Breast epithelium (tissue), 4 donors: ENCODE measurements around the gene KPNA3. TPM values are rescaled to one million over a fixed set of nuclear protein-coding genes. Genes with fewer than 3 reads are reported as not detected.
A peak's percentile ranks its signal among the peaks of the same experiment; 100 is the strongest.

ENCODE experiments used
- DNase-seq, 2 donors: peaks; one replicate each; pipeline ENCODE4 v3.0.0-alpha.2; 2019; ENCODE audit warnings: low spot score in 2 of 2
- H3K27ac ChIP-seq, 2 donors: fragments of 200-600 bp; sonication (generic) in 1 of 2; one replicate each; pipeline ENCODE4 v1.5.1; 2016 to 2019; ENCODE audit warnings: mild to moderate bottlenecking in 1 of 2
- H3K27me3 ChIP-seq, 2 donors: fragments of 200-600 bp; sonication (generic) in 1 of 2; one replicate each; pipeline versions ENCODE4 v1.5.1 to v1.6.0; 2017 to 2019; ENCODE audit warnings: control low read depth in 1 of 2, mild to moderate bottlenecking in 1 of 2
- H3K36me3 ChIP-seq: fragments of 200-600 bp; one replicate; pipeline ENCODE4 v1.5.1; 2019
- H3K4me1 ChIP-seq, 2 donors: fragments of 200-600 bp; sonication (generic); one replicate each; pipeline ENCODE4 v1.5.1; 2016 to 2019; ENCODE audit warnings: control low read depth in 1 of 2
- H3K4me3 ChIP-seq, 3 donors: fragments of 200-600 bp; sonication (generic); 1 replicate in 2 of 3; 2 replicates in 1 of 3; pipeline ENCODE4 v1.5.1; 2016 to 2019; ENCODE audit warnings: mild to moderate bottlenecking in 3 of 3, moderate library complexity in 2 of 3
- H3K9me3 ChIP-seq, 2 donors: fragments of 200-600 bp; sonication (generic) in 1 of 2; one replicate each; pipeline ENCODE4 v1.5.1; 2016 to 2019; ENCODE audit warnings: control low read depth in 1 of 2
- CTCF ChIP-seq, 3 donors: fragments of 450-650 bp; IDR thresholded peaks; one replicate each; pipeline ENCODE4 v1.5.1; 2016 to 2017; ENCODE audit warnings: antibody characterized with exemption in 3 of 3, mild to moderate bottlenecking in 3 of 3, moderate library complexity in 3 of 3
- POLR2A ChIP-seq: fragments of 450-650 bp; IDR thresholded peaks from one replicate; pipeline ENCODE4 v1.6.1; 2016; ENCODE audit warnings: antibody characterized with exemption, mild to moderate bottlenecking, moderate library complexity
- POLR2AphosphoS5 ChIP-seq, 3 donors: sonication (generic); formaldehyde crosslinking; IDR thresholded peaks; one replicate each; pipeline ENCODE4 v1.6.1; 2017; ENCODE audit warnings: antibody characterized with exemption in 3 of 3
- intact Hi-C: fragments of 100-400 bp; cut with DNase I; formaldehyde crosslinking; loops from one replicate; pipeline ENCODE4 v1.15.1; 2023; ENCODE audit warnings: low total_unique reads
- total RNA-seq, 3 donors: library from RNA; depleted of rRNA; stranded (reverse); fragments of >200 nt; gene quantifications; one replicate each; pipeline ENCODE4 v1.1.0, GENCODE V29; 2016

The KPNA3 gene
- 10 to 100 TPM; 25.6 to 35.5 (median 25.8) TPM for total RNA-seq

GRCh38 chr13:49792550-49793324, at the start of gene KPNA3:
Gene KPNA3 (minus strand): TSS chr13:49792682. CDS start chr13:49792506, 176 bp downstream.
- Histone ChIP-seq H3K27ac (peak within 1 kb of the TSS; percentile 92 to 99), H3K4me3 (peak within 1 kb of the TSS; percentile 81 to 97 (median 89)), H3K27me3 (no peaks in the 10 kb centered on the region), H3K36me3 (no peaks in the 10 kb centered on the region), H3K4me1 (peaks cover 0 to 6% of the 10 kb centered on the region in 2 donors), H3K9me3 (no peaks in the 10 kb centered on the region)
- intact Hi-C loops = loop anchor here (10.0 kb wide), 1 partner anchor 98 kb away; the partner anchor contains the start of gene EBPL
- DNase-seq = peak; percentile 90 to 93
- TF ChIP-seq POLR2A (no peak), POLR2AphosphoS5 (IDR thresholded peaks at IDR 0.05) (peak; percentile 61 to 71 (median 69))

- no peak for DNase-seq
- intact Hi-C loops = loop anchor here (10.0 kb wide), 1 partner anchor 197 kb away; no protein-coding TSS in a partner anchor
- Histone ChIP-seq H3K4me1 (no peaks in the 10 kb centered on the region), H3K9me3 (no peaks in the 10 kb centered on the region), H3K27me3 (no peaks in the 10 kb centered on the region), H3K4me3 (no peak overlapping the region), H3K27ac (no peak overlapping the region), H3K36me3 (no peaks in the 10 kb centered on the region)
- TF ChIP-seq POLR2A (no peak), POLR2AphosphoS5 (IDR thresholded peaks at IDR 0.05) (no peak), CTCF (IDR thresholded peaks at IDR 0.05) (no peak)
These were observed 49.5 kb upstream of the KPNA3 start for GRCh38 chr13:49841964-49842363.

DNA sequence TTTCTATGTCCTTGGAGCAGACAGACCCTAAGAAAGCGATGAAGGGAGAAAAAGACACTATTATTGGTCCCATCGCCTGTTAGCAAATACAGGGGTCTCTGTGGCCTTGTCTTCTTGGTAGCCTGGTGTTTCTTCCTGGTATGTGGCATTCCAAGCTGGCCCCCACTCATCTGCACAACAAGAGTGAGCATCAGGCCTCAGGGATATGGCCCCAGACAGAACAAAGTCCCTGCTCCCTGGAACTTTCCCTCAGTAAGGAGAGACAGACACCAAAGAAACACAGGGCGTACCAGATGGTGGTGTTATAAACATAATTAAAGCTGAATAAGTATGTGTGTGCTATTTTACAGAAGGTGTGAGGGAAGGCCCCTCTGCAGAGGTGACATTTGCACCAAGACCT, 48.2 kb upstream of the KPNA3 start:
- no peak overlapping the region for H3K27ac ChIP-seq
- no peak for TF ChIP-seq POLR2AphosphoS5 (IDR thresholded peaks at IDR 0.05)
- TF ChIP-seq POLR2A = no peak
- no peaks in the 10 kb centered on the region for H3K4me1 ChIP-seq
- no peaks in the 10 kb centered on the region for H3K36me3 ChIP-seq
- DNase-seq = no peak
- no peaks in the 10 kb centered on the region for H3K9me3 ChIP-seq
- H3K4me3 ChIP-seq = no peak overlapping the region
- H3K27me3 ChIP-seq = no peaks in the 10 kb centered on the region
- intact Hi-C loops = loop anchor here (10.0 kb wide), 1 partner anchor 196 kb away; no protein-coding TSS in a partner anchor

GRCh38 chr13:49840266-49840665, 47.8 kb upstream of the KPNA3 start:
- Histone ChIP-seq H3K9me3 (no peaks in the 10 kb centered on the region), H3K4me3 (no peak overlapping the region), H3K27me3 (no peaks in the 10 kb centered on the region), H3K4me1 (no peaks in the 10 kb centered on the region), H3K27ac (no peak overlapping the region), H3K36me3 (no peaks in the 10 kb centered on the region)
- intact Hi-C loops = loop anchor here (10.0 kb wide), 1 partner anchor 195 kb away; no protein-coding TSS in a partner anchor
- DNase-seq = no peak
- TF ChIP-seq POLR2A (no peak), CTCF (IDR thresholded peaks at IDR 0.05) (no peak), POLR2AphosphoS5 (IDR thresholded peaks at IDR 0.05) (no peak)

GRCh38 chr13:49838989-49839388, 46.5 kb upstream of the KPNA3 start:
- TF ChIP-seq CTCF (IDR thresholded peaks at IDR 0.05) (no peak), POLR2AphosphoS5 (IDR thresholded peaks at IDR 0.05) (no peak), POLR2A (no peak)
- intact Hi-C loops = no loop called here
- Histone ChIP-seq H3K36me3 (no peaks in the 10 kb centered on the region), H3K4me3 (no peak overlapping the region), H3K4me1 (no peaks in the 10 kb centered on the region), H3K27ac (no peak overlapping the region), H3K9me3 (no peaks in the 10 kb centered on the region), H3K27me3 (no peaks in the 10 kb centered on the region)
- no peak for DNase-seq

- no peak for DNase-seq
- no peak overlapping the region for H3K4me3 ChIP-seq
- TF ChIP-seq CTCF (IDR thresholded peaks at IDR 0.05) (no peak), POLR2AphosphoS5 (IDR thresholded peaks at IDR 0.05) (no peak), POLR2A (no peak)
- intact Hi-C loops = no loop called here
- H3K4me1 ChIP-seq = no peaks in the 10 kb centered on the region
- H3K27me3 ChIP-seq = no peaks in the 10 kb centered on the region
- no peak overlapping the region for H3K27ac ChIP-seq
- no peaks in the 10 kb centered on the region for H3K36me3 ChIP-seq
- no peaks in the 10 kb centered on the region for H3K9me3 ChIP-seq
These were observed 44.0 kb upstream of the KPNA3 start for GRCh38 chr13:49836516-49836915.
